HepG2 (cell line): ENCODE results near the gene BBLN. TPM values are rescaled to one million over a fixed set of nuclear protein-coding genes. Genes with fewer than 3 reads are reported as not detected.

ENCODE experiments used
- ATAC-seq: fragments of 200-7000 bp; cut with Tn5 transposase; 3 replicates; pipeline ENCODE4 v1.9.1; 2020; ENCODE audit warnings: mild to moderate bottlenecking, moderate library complexity
- BruUV-seq: library from RNA; stranded (reverse); fragments of 400-500 nt; replicated peaks from 2 replicates; lab custom pipeline; 2021; lab: Mats Ljungman, UMichigan
- CTCF ChIA-PET: fragments of 300-600 bp; formaldehyde crosslinking; extraction: SDS; loops from one replicate; lab custom pipeline; 2021; ENCODE audit warnings: low total read pairs, inconsistent platforms, low intra/inter-chr PET ratio; lab: Yijun Ruan, JAX
- POLR2A ChIA-PET: fragments of 350-600 bp; sonication (Branson Sonifier 250); formaldehyde crosslinking; loops from one replicate; lab custom pipeline; 2020; ENCODE audit warnings: antibody characterized with exemption, inconsistent platforms; lab: Yijun Ruan, JAX
- DNase-seq: peaks from one replicate; pipeline ENCODE4 v3.0.0-alpha.2; 2015; ENCODE audit warnings: low spot score
- FAIRE-seq: peaks from 3 replicates; lab custom pipeline; 2011; peaks lifted over from hg19 to GRCh38; lab: Jason Lieb, UNC
- H2AFZ ChIP-seq: one replicate; pipeline ENCODE4 v1.6.1; 2011; ENCODE audit warnings: low read length, inconsistent platforms
- H3K27ac ChIP-seq: fragments of 300-600 bp; 3 replicates; pipeline ENCODE4 v1.8.0; 2011; ENCODE audit warnings: mixed run types, mild to moderate bottlenecking, mixed read lengths, low read length, inconsistent platforms; ENCODE audit not compliant: insufficient read depth; ENCODE audit errors: extremely low read length
- H3K27me3 ChIP-seq, 2 experiments: fragments of 200-600 bp in 1 of 2; 2 replicates in 1 of 2; 3 replicates in 1 of 2; pipeline versions ENCODE4 v1.6.0 to v1.8.0; 2011; ENCODE audit warnings: low read length in 2 of 2, mild to moderate bottlenecking in 2 of 2, moderate library complexity in 2 of 2, inconsistent platforms in 1 of 2; ENCODE audit not compliant: insufficient read depth in 2 of 2, control insufficient read depth in 1 of 2
- H3K36me3 ChIP-seq, 2 experiments: fragments of 200-600 bp in 1 of 2; replicated peaks in 1 of 2; 2 replicates in 1 of 2; 3 replicates in 1 of 2; pipeline versions ENCODE4 v1.5.1 to v1.8.0; 2011; ENCODE audit warnings: low read length in 2 of 2, inconsistent platforms in 1 of 2; ENCODE audit not compliant: insufficient read depth in 2 of 2, control insufficient read depth in 1 of 2
- H3K4me1 ChIP-seq: 2 replicates; pipeline ENCODE4 v1.5.1; 2012; ENCODE audit warnings: low read length, inconsistent platforms; ENCODE audit not compliant: insufficient read depth
- H3K4me2 ChIP-seq: 2 replicates; pipeline ENCODE4 v1.6.0; 2011; ENCODE audit warnings: low read depth, low read length, inconsistent platforms
- H3K4me3 ChIP-seq, 3 experiments: fragments of 200-600 bp in 1 of 3; sonication (generic), shearing (Covaris generic) in 1 of 3; replicated peaks in 1 of 3; 2 replicates each; pipeline ENCODE4 v1.5.1; 2011 to 2016; ENCODE audit warnings: low read length in 3 of 3, inconsistent platforms in 2 of 3, low read depth in 2 of 3, mild to moderate bottlenecking in 2 of 3, control low read depth in 1 of 3, mixed read lengths in 1 of 3; ENCODE audit not compliant: insufficient read depth in 1 of 3
- H3K79me2 ChIP-seq: one replicate; pipeline ENCODE4 v1.6.1; 2011; ENCODE audit warnings: low read length, inconsistent platforms; ENCODE audit not compliant: insufficient read depth
- H3K9ac ChIP-seq: 2 replicates; pipeline ENCODE4 v1.6.0; 2011; ENCODE audit warnings: mild to moderate bottlenecking, low read depth, low read length, inconsistent platforms; ENCODE audit not compliant: insufficient read depth
- H3K9me3 ChIP-seq: 2 replicates; pipeline ENCODE4 v1.5.1; 2012; ENCODE audit warnings: mild to moderate bottlenecking, low read length
- H4K20me1 ChIP-seq: 2 replicates; pipeline ENCODE4 v1.6.0; 2011; ENCODE audit warnings: inconsistent platforms, mild to moderate bottlenecking, low read length, moderate library complexity; ENCODE audit not compliant: insufficient read depth
- ATAD3A ChIP-seq: sonication (generic); formaldehyde crosslinking; IDR thresholded peaks from 2 replicates; pipeline ENCODE4 v1.4.0; 2020; ENCODE audit warnings: missing genetic modification reagents
- E2F1 ChIP-seq: sonication (generic); formaldehyde crosslinking; IDR thresholded peaks from 2 replicates; pipeline ENCODE4 v1.5.0; 2020; ENCODE audit warnings: missing genetic modification reagents
- KDM2A ChIP-seq: sonication (generic); formaldehyde crosslinking; IDR thresholded peaks from 2 replicates; pipeline ENCODE4 v1.4.0; 2020; ENCODE audit warnings: low read depth, missing genetic modification reagents, borderline replicate concordance
- KDM5B ChIP-seq: sonication (generic); formaldehyde crosslinking; IDR thresholded peaks from 2 replicates; pipeline ENCODE4 v1.4.0; 2020; ENCODE audit warnings: missing genetic modification reagents, mild to moderate bottlenecking, borderline replicate concordance
- TEAD2 ChIP-seq: sonication (generic); formaldehyde crosslinking; IDR thresholded peaks from 2 replicates; pipeline ENCODE4 v1.9.0; 2021; ENCODE audit warnings: missing genetic modification reagents
- TEAD3 ChIP-seq: optimal IDR thresholded peaks from 2 replicates; pipeline ENCODE3; 2016; ENCODE audit warnings: borderline replicate concordance
- ZMYM3 ChIP-seq: sonication (generic); formaldehyde crosslinking; IDR thresholded peaks from 2 replicates; pipeline ENCODE4 v1.5.1; 2020; ENCODE audit warnings: mild to moderate bottlenecking, missing genetic modification reagents
- ZNF143 ChIP-seq: sonication (generic); formaldehyde crosslinking; IDR thresholded peaks from 2 replicates; pipeline ENCODE4 v1.4.0; 2020; ENCODE audit warnings: missing genetic modification reagents
- WGBS: methylation state at CpG from one replicate; pipeline ENCODE4 v1.1.6; 2017; ENCODE audit warnings: low lambda C conversion rate; 5-methylcytosine and 5-hydroxymethylcytosine counted together
- in situ Hi-C: cut with HindIII; loops from 2 replicates; pipeline ENCODE4 v1.10.0; 2017; ENCODE audit warnings: low pct_unique_long_range_greater_than_20kb; ENCODE audit not compliant: extremely low pct_ligation_motif_present
- intact Hi-C: fragments of 100-400 bp; cut with micrococcal nuclease; formaldehyde crosslinking; loops from one replicate; pipeline ENCODE4 v1.10.0; 2022; ENCODE audit not compliant: unreplicated experiment
- polyA plus RNA-seq, 8 experiments: library from polyadenylated mRNA; depleted of rRNA in 3 of 8; stranded (reverse) in 7 of 8; unstranded in 1 of 8; fragments of >200 nt; fragmentation: Illumina TruSeq in 4 of 8; extraction: Trizol in 4 of 8; gene quantifications; 2 replicates each; pipeline versions ENCODE4 v1.2.1 to v1.2.3, GENCODE V29; 2011 to 2016; ENCODE audit warnings: low read depth in 4 of 8, missing spikeins in 1 of 8, mixed read lengths in 1 of 8; ENCODE audit not compliant: insufficient read depth in 1 of 8
- total RNA-seq, 5 experiments: library from RNA; depleted of rRNA; stranded (reverse); fragments of >200 nt; fragmentation: Illumina TruSeq; extraction: Trizol; gene quantifications; 2 replicates each; pipeline ENCODE4 v1.2.3, GENCODE V29; 2016; ENCODE audit warnings: low read depth in 1 of 5
- TF ChIP-seq, protein P1 (sequence below): IDR thresholded peaks from 2 replicates; pipeline ENCODE4 v1.6.1; 2012; ENCODE audit warnings: low read length, improper control_type of control experiment
- TF ChIP-seq, protein P2 (sequence below): sonication (generic); formaldehyde crosslinking; IDR thresholded peaks from 2 replicates; pipeline ENCODE4 v1.5.0; 2020; ENCODE audit warnings: mild to moderate bottlenecking, missing genetic modification reagents

BBLN gene
- total and polyA plus RNA-seq, 2 of the 13 experiments (the other 11 are each of a cell fraction or from before 2014, with no cell fraction given) = 27.6 to 33.1 TPM

DNA sequence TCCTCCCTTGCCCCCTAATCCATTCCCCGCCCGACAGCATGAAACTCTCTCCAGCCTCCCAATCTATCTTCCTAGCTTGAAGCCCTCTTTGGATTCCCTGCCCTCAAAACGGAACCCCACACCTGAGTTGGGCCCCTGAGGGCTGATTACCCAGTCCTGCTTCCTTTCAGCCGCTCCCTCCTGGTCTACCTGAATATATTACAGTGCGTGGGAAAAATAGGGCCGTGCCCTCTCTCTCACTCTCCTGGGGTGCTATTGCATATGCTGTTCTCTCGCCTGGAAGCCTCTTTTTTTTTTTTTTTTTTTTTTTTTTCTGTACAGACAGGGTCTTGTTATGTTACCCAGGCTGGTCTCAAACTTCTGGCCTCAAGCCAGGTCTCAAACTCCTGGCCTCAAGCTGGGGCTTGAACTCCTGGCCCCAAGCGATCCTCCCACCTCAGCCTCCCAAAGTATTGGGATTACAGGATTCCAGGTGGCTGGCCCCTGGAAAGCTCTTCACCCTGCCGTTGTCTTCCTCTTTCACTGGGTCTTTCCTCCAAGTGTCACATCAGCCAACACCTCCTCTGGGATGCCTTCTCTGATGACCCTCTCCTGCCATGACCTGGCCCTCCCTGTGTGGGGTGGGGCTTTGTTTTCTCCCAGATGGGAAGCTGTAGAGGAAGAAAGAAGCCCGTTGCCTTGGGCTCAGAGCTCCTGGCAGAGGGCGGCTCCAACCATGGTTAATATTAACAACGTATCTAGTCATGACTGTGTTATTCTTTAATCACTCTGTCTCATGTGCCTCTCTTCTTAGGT lies 51.3 kb downstream of the BBLN start:
- DNase-seq (no peak), ATAC-seq (peak; percentile 13; the same call in 1 of the 3 replicates), FAIRE-seq (no peak)
- 19% methylated on average over 12 of the region's 12 CpGs for WGBS
- BruUV-seq = no TSS peak
- H3K9me3 ChIP-seq = no peaks in the 10 kb centered on the region
- CTCF ChIA-PET = no interaction called here
- in situ Hi-C loops (no loop called here), intact Hi-C loops (no loop called here)
- POLR2A ChIA-PET = interaction anchor here (1.2 kb wide), 2 partner anchors 65 to 85 kb away, joined by 4 to 6 read pairs; partner anchors contain the start of gene SWI5
- peak overlapping the region; percentile 45 for H3K4me2 ChIP-seq
- H3K9ac ChIP-seq = no peak overlapping the region
- H3K4me3 ChIP-seq = peak overlapping the region in 1 of 3 experiments; percentile 16; a peak in 1 of 6 replicates
- peaks cover 47% of the 10 kb centered on the region for H3K4me1 ChIP-seq
- TF ChIP-seq TEAD3 (CRISPR knock-in tag) = peak; percentile 8
- no peak for TF ChIP-seq KDM5B
- TF ChIP-seq, protein P1, sequence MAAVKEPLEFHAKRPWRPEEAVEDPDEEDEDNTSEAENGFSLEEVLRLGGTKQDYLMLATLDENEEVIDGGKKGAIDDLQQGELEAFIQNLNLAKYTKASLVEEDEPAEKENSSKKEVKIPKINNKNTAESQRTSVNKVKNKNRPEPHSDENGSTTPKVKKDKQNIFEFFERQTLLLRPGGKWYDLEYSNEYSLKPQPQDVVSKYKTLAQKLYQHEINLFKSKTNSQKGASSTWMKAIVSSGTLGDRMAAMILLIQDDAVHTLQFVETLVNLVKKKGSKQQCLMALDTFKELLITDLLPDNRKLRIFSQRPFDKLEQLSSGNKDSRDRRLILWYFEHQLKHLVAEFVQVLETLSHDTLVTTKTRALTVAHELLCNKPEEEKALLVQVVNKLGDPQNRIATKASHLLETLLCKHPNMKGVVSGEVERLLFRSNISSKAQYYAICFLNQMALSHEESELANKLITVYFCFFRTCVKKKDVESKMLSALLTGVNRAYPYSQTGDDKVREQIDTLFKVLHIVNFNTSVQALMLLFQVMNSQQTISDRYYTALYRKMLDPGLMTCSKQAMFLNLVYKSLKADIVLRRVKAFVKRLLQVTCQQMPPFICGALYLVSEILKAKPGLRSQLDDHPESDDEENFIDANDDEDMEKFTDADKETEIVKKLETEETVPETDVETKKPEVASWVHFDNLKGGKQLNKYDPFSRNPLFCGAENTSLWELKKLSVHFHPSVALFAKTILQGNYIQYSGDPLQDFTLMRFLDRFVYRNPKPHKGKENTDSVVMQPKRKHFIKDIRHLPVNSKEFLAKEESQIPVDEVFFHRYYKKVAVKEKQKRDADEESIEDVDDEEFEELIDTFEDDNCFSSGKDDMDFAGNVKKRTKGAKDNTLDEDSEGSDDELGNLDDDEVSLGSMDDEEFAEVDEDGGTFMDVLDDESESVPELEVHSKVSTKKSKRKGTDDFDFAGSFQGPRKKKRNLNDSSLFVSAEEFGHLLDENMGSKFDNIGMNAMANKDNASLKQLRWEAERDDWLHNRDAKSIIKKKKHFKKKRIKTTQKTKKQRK = no peak
- TF ChIP-seq E2F1 (CRISPR knock-in tag) = no peak
- TF ChIP-seq KDM2A (CRISPR knock-in tag) = 0 out of 2 replicates have a peak, but pooled peaks have one; percentile 22
- no peak for TF ChIP-seq ZNF143
- TF ChIP-seq ZMYM3 (CRISPR knock-in tag) = 0 out of 2 replicates have a peak, but pooled peaks have one; percentile 38
- no peak for TF ChIP-seq TEAD2 (CRISPR knock-in tag)
- TF ChIP-seq, protein P2, sequence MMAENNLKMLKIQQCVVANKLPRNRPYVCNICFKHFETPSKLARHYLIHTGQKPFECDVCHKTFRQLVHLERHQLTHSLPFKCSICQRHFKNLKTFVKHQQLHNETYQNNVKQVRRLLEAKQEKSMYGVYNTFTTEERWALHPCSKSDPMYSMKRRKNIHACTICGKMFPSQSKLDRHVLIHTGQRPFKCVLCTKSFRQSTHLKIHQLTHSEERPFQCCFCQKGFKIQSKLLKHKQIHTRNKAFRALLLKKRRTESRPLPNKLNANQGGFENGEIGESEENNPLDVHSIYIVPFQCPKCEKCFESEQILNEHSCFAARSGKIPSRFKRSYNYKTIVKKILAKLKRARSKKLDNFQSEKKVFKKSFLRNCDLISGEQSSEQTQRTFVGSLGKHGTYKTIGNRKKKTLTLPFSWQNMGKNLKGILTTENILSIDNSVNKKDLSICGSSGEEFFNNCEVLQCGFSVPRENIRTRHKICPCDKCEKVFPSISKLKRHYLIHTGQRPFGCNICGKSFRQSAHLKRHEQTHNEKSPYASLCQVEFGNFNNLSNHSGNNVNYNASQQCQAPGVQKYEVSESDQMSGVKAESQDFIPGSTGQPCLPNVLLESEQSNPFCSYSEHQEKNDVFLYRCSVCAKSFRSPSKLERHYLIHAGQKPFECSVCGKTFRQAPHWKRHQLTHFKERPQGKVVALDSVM = peak; percentile 82
- TF ChIP-seq ATAD3A (CRISPR knock-in tag) = no peak
- H3K27ac ChIP-seq = no peak overlapping the region
- no peaks in the 10 kb centered on the region for H3K79me2 ChIP-seq
- no peaks in the 10 kb centered on the region for H3K36me3 ChIP-seq
- H3K27me3 ChIP-seq = peaks cover 1 to 8% of the 10 kb centered on the region in 2 experiments; a peak in 2 of 5 replicates
- H4K20me1 ChIP-seq = no peaks in the 10 kb centered on the region
- H2AFZ ChIP-seq = no peak overlapping the region
